ENCODE data around the gene PHYHD1.
A peak's percentile ranks its signal among the peaks of the same experiment; 100 is the strongest.

PHYHD1 gene

DNA sequence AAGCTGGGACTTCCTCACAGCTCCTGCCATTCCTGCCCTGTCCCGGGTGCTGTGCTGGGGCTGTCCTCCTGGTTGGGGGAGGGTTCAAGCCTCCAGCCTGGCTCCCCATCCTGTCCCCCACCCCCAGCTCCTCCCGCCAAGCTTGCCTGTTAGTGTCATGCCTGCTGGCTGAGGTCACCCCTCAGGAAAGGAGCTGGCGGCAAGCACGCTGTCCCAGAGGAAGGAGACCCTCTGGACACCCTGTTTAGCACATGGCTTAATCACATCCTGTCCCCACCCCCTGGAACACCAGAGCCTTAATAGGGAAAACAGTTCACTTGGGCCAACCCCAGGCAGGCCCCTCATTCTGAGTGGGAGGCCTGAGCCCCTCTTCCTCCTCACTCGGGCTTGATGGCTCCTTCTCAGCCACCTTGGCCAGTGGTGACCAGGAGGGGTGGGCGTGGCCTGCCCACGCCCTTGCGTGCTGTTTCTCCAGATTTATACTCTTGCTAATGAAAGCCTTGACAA is 9.2 kb upstream of the PHYHD1 start:
- TF ChIP-seq POLR2A (IDR thresholded peaks at IDR 0.05; ENCODE audit: extremely low read depth, insufficient read length) (no peak), MYC (IDR thresholded peaks at IDR 0.05; ENCODE audit: low read depth, low read length) (no peak)
- TF ChIP-seq, protein P1, sequence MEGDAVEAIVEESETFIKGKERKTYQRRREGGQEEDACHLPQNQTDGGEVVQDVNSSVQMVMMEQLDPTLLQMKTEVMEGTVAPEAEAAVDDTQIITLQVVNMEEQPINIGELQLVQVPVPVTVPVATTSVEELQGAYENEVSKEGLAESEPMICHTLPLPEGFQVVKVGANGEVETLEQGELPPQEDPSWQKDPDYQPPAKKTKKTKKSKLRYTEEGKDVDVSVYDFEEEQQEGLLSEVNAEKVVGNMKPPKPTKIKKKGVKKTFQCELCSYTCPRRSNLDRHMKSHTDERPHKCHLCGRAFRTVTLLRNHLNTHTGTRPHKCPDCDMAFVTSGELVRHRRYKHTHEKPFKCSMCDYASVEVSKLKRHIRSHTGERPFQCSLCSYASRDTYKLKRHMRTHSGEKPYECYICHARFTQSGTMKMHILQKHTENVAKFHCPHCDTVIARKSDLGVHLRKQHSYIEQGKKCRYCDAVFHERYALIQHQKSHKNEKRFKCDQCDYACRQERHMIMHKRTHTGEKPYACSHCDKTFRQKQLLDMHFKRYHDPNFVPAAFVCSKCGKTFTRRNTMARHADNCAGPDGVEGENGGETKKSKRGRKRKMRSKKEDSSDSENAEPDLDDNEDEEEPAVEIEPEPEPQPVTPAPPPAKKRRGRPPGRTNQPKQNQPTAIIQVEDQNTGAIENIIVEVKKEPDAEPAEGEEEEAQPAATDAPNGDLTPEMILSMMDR (IDR thresholded peaks at IDR 0.05; ENCODE audit: low read depth, low read length) = no peak
- TF ChIP-seq, protein P2, sequence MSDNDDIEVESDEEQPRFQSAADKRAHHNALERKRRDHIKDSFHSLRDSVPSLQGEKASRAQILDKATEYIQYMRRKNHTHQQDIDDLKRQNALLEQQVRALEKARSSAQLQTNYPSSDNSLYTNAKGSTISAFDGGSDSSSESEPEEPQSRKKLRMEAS (IDR thresholded peaks at IDR 0.05; ENCODE audit: low read depth, low read length) = peak; percentile 16; the same call in 1 of the 2 replicates
- peak; percentile 31 for DNase-seq (ENCODE audit: low read depth)
- no peak overlapping the region for H3K4me3 ChIP-seq (ENCODE audit: low read depth, low read length)

DNA sequence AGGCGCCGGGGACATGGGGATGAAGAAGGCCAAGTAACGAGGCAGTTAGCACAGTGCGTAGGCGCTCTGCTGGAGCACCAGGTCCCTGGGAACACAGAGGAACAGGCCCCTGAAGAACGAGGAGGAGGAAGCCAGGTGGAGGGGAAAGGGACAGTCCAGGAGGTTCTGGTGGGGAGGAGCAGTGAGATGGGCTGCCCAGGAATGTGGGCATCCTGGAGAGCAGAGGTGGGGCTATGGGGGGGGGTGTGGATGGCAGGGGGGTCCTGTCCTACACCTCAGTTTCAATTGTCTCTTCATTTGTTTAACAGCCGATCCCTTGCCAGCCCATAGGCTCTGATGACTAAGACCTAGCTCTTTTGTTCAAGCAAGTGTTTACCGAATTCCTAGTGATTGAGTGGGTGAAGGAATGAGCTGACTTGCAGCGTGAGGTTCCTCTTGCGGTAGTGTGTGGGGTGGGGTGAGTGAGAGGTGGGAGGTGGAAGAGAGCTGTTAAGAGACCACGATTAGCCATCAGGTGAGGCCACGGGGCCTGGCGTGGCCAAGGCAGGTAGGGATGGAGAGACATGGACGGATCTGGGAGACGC is 8.4 kb upstream of the PHYHD1 start:
- H3K4me3 ChIP-seq (ENCODE audit: low read depth, low read length) = no peak overlapping the region
- no peak for DNase-seq (ENCODE audit: low read depth)
- TF ChIP-seq, protein P2 (IDR thresholded peaks at IDR 0.05; ENCODE audit: low read depth, low read length) = no peak
- TF ChIP-seq POLR2A (IDR thresholded peaks at IDR 0.05; ENCODE audit: extremely low read depth, insufficient read length) (no peak), MYC (IDR thresholded peaks at IDR 0.05; ENCODE audit: low read depth, low read length) (no peak)
- TF ChIP-seq, protein P1 (IDR thresholded peaks at IDR 0.05; ENCODE audit: low read depth, low read length) = no peak

DNA sequence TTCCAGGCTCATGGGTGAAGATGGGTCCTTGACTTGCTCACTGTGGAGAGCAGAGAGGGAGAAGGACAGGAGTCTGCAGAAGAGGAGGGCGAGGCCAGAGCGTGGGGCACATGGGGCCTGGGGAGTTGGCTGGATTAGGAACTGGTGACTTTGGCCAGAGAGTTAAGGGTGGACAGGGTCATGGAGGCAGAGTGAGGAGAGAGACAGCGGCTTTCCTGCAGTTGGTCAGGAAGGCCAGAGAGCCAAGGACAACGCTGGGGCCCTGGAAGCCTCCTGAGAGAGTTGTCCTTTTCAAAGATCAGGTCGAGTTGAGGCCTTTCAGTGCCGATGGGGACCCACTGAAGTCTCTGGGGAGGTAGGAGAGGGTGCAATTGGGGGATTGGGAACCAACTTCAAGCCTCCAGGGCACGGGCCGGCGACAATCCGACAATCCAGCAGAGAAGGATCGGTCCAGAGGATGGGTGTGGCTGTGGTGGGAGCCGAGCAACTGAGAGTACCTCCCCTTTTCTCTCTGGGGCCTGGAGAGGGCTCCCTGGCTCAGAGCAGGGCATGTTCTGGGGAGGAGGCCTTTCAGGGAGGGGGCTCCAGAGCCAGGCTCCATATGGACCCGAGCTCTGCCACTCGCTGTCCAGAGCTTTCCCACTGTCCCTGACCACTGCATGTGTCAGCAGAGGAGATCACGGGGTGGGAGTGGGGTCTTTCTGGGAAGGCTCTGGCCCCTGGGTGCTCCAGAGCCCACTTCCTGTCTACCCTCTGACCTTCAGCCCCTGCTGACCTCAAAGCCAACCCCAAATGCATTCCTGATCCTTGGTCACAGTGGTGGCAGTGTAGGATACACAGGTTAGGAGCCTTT is 7.5 kb upstream of the PHYHD1 start:
- no peak for DNase-seq (ENCODE audit: low read depth)
- no peak overlapping the region for H3K4me3 ChIP-seq (ENCODE audit: low read depth, low read length)
- TF ChIP-seq, protein P2 (IDR thresholded peaks at IDR 0.05; ENCODE audit: low read depth, low read length) = no peak
- TF ChIP-seq MYC (IDR thresholded peaks at IDR 0.05; ENCODE audit: low read depth, low read length) (no peak), POLR2A (IDR thresholded peaks at IDR 0.05; ENCODE audit: extremely low read depth, insufficient read length) (no peak)
- TF ChIP-seq, protein P1 (IDR thresholded peaks at IDR 0.05; ENCODE audit: low read depth, low read length) = no peak

DNA sequence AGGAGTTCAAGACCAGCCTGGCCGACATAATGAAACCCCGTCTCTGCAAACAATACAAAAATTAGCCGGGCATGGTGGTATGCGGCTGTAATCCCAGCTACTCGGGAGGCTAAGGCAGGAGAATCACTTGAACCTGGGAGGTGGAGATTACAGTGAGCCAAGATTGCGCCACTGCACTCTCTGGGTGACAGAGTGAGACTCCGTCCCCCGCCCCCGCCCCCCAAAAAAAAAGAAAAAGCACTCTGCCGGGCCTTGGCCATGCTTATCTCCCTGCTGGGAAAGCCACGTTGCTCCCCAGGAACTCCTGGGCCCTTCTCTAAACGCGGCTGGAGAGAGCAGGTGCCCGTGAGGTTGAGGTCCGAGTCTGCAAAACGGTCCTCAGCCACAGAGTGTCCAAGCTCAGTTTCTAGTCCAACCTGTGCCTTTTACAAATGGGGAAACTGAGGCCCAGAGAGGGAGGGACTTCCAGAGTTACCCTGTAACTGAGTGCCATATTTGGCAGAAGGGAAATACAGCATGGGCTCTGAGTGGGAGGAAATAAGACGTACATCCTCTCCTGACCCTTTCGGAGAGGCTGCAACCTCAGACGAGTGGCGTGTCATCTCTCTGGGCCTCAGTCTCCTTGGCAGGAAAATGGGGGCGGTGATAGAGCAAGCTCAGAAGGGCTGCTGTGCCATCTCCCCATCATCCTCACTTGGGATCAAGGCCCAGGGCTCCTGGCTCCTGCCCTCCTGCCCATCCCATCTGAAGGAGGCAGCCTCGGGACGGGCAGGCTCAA is 6.6 kb upstream of the PHYHD1 start:
- DNase-seq (ENCODE audit: low read depth) = no peak
- no peak for TF ChIP-seq MYC (IDR thresholded peaks at IDR 0.05; ENCODE audit: low read depth, low read length)
- TF ChIP-seq, protein P1 (IDR thresholded peaks at IDR 0.05; ENCODE audit: low read depth, low read length) = no peak
- TF ChIP-seq, protein P2 (IDR thresholded peaks at IDR 0.05; ENCODE audit: low read depth, low read length) = no peak
- no peak for TF ChIP-seq POLR2A (IDR thresholded peaks at IDR 0.05; ENCODE audit: extremely low read depth, insufficient read length)

DNA sequence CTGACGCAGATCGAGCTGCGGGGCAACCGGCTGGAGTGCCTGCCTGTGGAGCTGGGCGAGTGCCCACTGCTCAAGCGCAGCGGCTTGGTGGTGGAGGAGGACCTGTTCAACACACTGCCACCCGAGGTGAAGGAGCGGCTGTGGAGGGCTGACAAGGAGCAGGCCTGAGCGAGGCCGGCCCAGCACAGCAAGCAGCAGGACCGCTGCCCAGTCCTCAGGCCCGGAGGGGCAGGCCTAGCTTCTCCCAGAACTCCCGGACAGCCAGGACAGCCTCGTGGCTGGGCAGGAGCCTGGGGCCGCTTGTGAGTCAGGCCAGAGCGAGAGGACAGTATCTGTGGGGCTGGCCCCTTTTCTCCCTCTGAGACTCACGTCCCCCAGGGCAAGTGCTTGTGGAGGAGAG is 4.6 kb upstream of the PHYHD1 start:
- TF ChIP-seq, protein P1 (IDR thresholded peaks at IDR 0.05; ENCODE audit: low read depth, low read length) = no peak
- TF ChIP-seq, protein P2 (IDR thresholded peaks at IDR 0.05; ENCODE audit: low read depth, low read length) = no peak
- no peak for TF ChIP-seq MYC (IDR thresholded peaks at IDR 0.05; ENCODE audit: low read depth, low read length)
- DNase-seq (ENCODE audit: low read depth) = no peak

More for the DNA sequence above, 6.6 kb upstream of the PHYHD1 start:
- H3K4me3 ChIP-seq (ENCODE audit: low read depth, low read length) = no peak overlapping the region

More for the DNA sequence above, 4.6 kb upstream of the PHYHD1 start:
- H3K4me3 ChIP-seq (ENCODE audit: low read depth, low read length) = no peak overlapping the region

Data from NB4 (cell line).